NB4 (cell line): ENCODE measurements around the gene HTR3B.

Experiments
- DNase-seq: peaks from one replicate; pipeline ENCODE4 v3.0.0; 2010; ENCODE audit warnings: low read depth
- H3K4me3 ChIP-seq: one replicate; pipeline ENCODE4 v1.5.1; 2011; ENCODE audit warnings: mild to moderate bottlenecking, low read depth, low read length, moderate library complexity
- CTCF ChIP-seq: IDR thresholded peaks from one replicate; pipeline ENCODE4 v1.5.1; 2012; ENCODE audit warnings: low read depth, low read length
- MAX ChIP-seq: IDR thresholded peaks from 2 replicates; pipeline ENCODE4 v1.6.1; 2011; ENCODE audit warnings: low read depth, low read length
- MYC ChIP-seq: IDR thresholded peaks from 2 replicates; pipeline ENCODE4 v1.6.1; 2011; ENCODE audit warnings: low read depth, low read length
- POLR2A ChIP-seq: IDR thresholded peaks from 2 replicates; pipeline ENCODE4 v1.6.1; 2011; ENCODE audit warnings: mild to moderate bottlenecking; ENCODE audit not compliant: insufficient read length; ENCODE audit errors: extremely low read depth

Gene HTR3B

GRCh38 chr11:113991718-113992458 is 87.3 kb downstream of the HTR3B start:
- no peak for DNase-seq
- no peak for TF ChIP-seq CTCF
- no peak for TF ChIP-seq MAX
- no peak for TF ChIP-seq POLR2A
- TF ChIP-seq MYC = no peak
- no peak overlapping the region for H3K4me3 ChIP-seq

GRCh38 chr11:113992459-113993110 is 88.0 kb downstream of the HTR3B start:
- DNase-seq = no peak
- TF ChIP-seq POLR2A (no peak), MAX (no peak)
- no peak overlapping the region for H3K4me3 ChIP-seq

GRCh38 chr11:113994077-113994954 is 89.7 kb downstream of the HTR3B start:
- DNase-seq = peak; percentile 33
- peak; percentile 76 for TF ChIP-seq CTCF
- no peak for TF ChIP-seq POLR2A

More at GRCh38 chr11:113994077-113994954, 89.7 kb downstream of the HTR3B start:
- no peak overlapping the region for H3K4me3 ChIP-seq
